HepG2 (cell line): Measurements from ENCODE around the gene SLC9A1. TPM values are rescaled to one million over a fixed set of nuclear protein-coding genes. Genes with fewer than 3 reads are reported as not detected.

Source experiments
- ATAC-seq: fragments of 200-7000 bp; cut with Tn5 transposase; 3 replicates; pipeline ENCODE4 v1.9.1; 2020; ENCODE audit warnings: mild to moderate bottlenecking, moderate library complexity
- BruUV-seq: library from RNA; stranded (reverse); fragments of 400-500 nt; replicated peaks from 2 replicates; lab custom pipeline; 2021; lab: Mats Ljungman, UMichigan
- CTCF ChIA-PET: fragments of 300-600 bp; formaldehyde crosslinking; extraction: SDS; loops from one replicate; lab custom pipeline; 2021; ENCODE audit warnings: low total read pairs, inconsistent platforms, low intra/inter-chr PET ratio; lab: Yijun Ruan, JAX
- POLR2A ChIA-PET: fragments of 350-600 bp; sonication (Branson Sonifier 250); formaldehyde crosslinking; loops from one replicate; lab custom pipeline; 2020; ENCODE audit warnings: antibody characterized with exemption, inconsistent platforms; lab: Yijun Ruan, JAX
- DNase-seq: peaks from one replicate; pipeline ENCODE4 v3.0.0-alpha.2; 2015; ENCODE audit warnings: low spot score
- FAIRE-seq: peaks from 3 replicates; lab custom pipeline; 2011; peaks lifted over from hg19 to GRCh38; lab: Jason Lieb, UNC
- H2AFZ ChIP-seq: one replicate; pipeline ENCODE4 v1.6.1; 2011; ENCODE audit warnings: low read length, inconsistent platforms
- H3K27ac ChIP-seq: fragments of 300-600 bp; 3 replicates; pipeline ENCODE4 v1.8.0; 2011; ENCODE audit warnings: mixed run types, mild to moderate bottlenecking, mixed read lengths, low read length, inconsistent platforms; ENCODE audit not compliant: insufficient read depth; ENCODE audit errors: extremely low read length
- H3K27me3 ChIP-seq, 2 experiments: fragments of 200-600 bp in 1 of 2; 2 replicates in 1 of 2; 3 replicates in 1 of 2; pipeline versions ENCODE4 v1.6.0 to v1.8.0; 2011; ENCODE audit warnings: low read length in 2 of 2, mild to moderate bottlenecking in 2 of 2, moderate library complexity in 2 of 2, inconsistent platforms in 1 of 2; ENCODE audit not compliant: insufficient read depth in 2 of 2, control insufficient read depth in 1 of 2
- H3K36me3 ChIP-seq, 2 experiments: fragments of 200-600 bp in 1 of 2; replicated peaks in 1 of 2; 2 replicates in 1 of 2; 3 replicates in 1 of 2; pipeline versions ENCODE4 v1.5.1 to v1.8.0; 2011; ENCODE audit warnings: low read length in 2 of 2, inconsistent platforms in 1 of 2; ENCODE audit not compliant: insufficient read depth in 2 of 2, control insufficient read depth in 1 of 2
- H3K4me1 ChIP-seq: 2 replicates; pipeline ENCODE4 v1.5.1; 2012; ENCODE audit warnings: low read length, inconsistent platforms; ENCODE audit not compliant: insufficient read depth
- H3K4me2 ChIP-seq: 2 replicates; pipeline ENCODE4 v1.6.0; 2011; ENCODE audit warnings: low read depth, low read length, inconsistent platforms
- H3K4me3 ChIP-seq, 3 experiments: fragments of 200-600 bp in 1 of 3; sonication (generic), shearing (Covaris generic) in 1 of 3; replicated peaks in 1 of 3; 2 replicates each; pipeline ENCODE4 v1.5.1; 2011 to 2016; ENCODE audit warnings: low read length in 3 of 3, inconsistent platforms in 2 of 3, low read depth in 2 of 3, mild to moderate bottlenecking in 2 of 3, control low read depth in 1 of 3, mixed read lengths in 1 of 3; ENCODE audit not compliant: insufficient read depth in 1 of 3
- H3K79me2 ChIP-seq: one replicate; pipeline ENCODE4 v1.6.1; 2011; ENCODE audit warnings: low read length, inconsistent platforms; ENCODE audit not compliant: insufficient read depth
- H3K9ac ChIP-seq: 2 replicates; pipeline ENCODE4 v1.6.0; 2011; ENCODE audit warnings: mild to moderate bottlenecking, low read depth, low read length, inconsistent platforms; ENCODE audit not compliant: insufficient read depth
- H3K9me3 ChIP-seq: 2 replicates; pipeline ENCODE4 v1.5.1; 2012; ENCODE audit warnings: mild to moderate bottlenecking, low read length
- H4K20me1 ChIP-seq: 2 replicates; pipeline ENCODE4 v1.6.0; 2011; ENCODE audit warnings: inconsistent platforms, mild to moderate bottlenecking, low read length, moderate library complexity; ENCODE audit not compliant: insufficient read depth
- ATF1 ChIP-seq: IDR thresholded peaks from 2 replicates; pipeline ENCODE4 v1.6.1; 2016; ENCODE audit warnings: mild to moderate bottlenecking, control low read depth
- ATF7 ChIP-seq, 2 experiments: fragments of 450-650 bp in 1 of 2; sonication (generic) in 1 of 2; formaldehyde crosslinking in 1 of 2; IDR thresholded peaks; 2 replicates each; pipeline versions ENCODE4 v1.4.0 to v1.6.1; 2016 to 2020; ENCODE audit warnings: antibody characterized with exemption in 1 of 2, mild to moderate bottlenecking in 1 of 2, missing genetic modification reagents in 1 of 2
- SRSF9 ChIP-seq: fragments of 200-400 bp; formaldehyde crosslinking; IDR thresholded peaks from 2 replicates; pipeline ENCODE4 v1.6.1; 2018; ENCODE audit warnings: borderline replicate concordance, mild to moderate bottlenecking, low read depth, low read length; ENCODE audit not compliant: insufficient read depth, poor library complexity, severe bottlenecking
- TMF1 ChIP-seq: sonication (generic); formaldehyde crosslinking; IDR thresholded peaks from 2 replicates; pipeline ENCODE4 v1.8.1; 2022; ENCODE audit warnings: low read depth, missing genetic modification reagents
- WGBS: methylation state at CpG from one replicate; pipeline ENCODE4 v1.1.6; 2017; ENCODE audit warnings: low lambda C conversion rate; 5-methylcytosine and 5-hydroxymethylcytosine counted together
- in situ Hi-C: cut with HindIII; loops from 2 replicates; pipeline ENCODE4 v1.10.0; 2017; ENCODE audit warnings: low pct_unique_long_range_greater_than_20kb; ENCODE audit not compliant: extremely low pct_ligation_motif_present
- intact Hi-C: fragments of 100-400 bp; cut with micrococcal nuclease; formaldehyde crosslinking; loops from one replicate; pipeline ENCODE4 v1.10.0; 2022; ENCODE audit not compliant: unreplicated experiment
- polyA plus RNA-seq, 8 experiments: library from polyadenylated mRNA; depleted of rRNA in 3 of 8; stranded (reverse) in 7 of 8; unstranded in 1 of 8; fragments of >200 nt; fragmentation: Illumina TruSeq in 4 of 8; extraction: Trizol in 4 of 8; gene quantifications; 2 replicates each; pipeline versions ENCODE4 v1.2.1 to v1.2.3, GENCODE V29; 2011 to 2016; ENCODE audit warnings: low read depth in 4 of 8, missing spikeins in 1 of 8, mixed read lengths in 1 of 8; ENCODE audit not compliant: insufficient read depth in 1 of 8
- total RNA-seq, 5 experiments: library from RNA; depleted of rRNA; stranded (reverse); fragments of >200 nt; fragmentation: Illumina TruSeq; extraction: Trizol; gene quantifications; 2 replicates each; pipeline ENCODE4 v1.2.3, GENCODE V29; 2016; ENCODE audit warnings: low read depth in 1 of 5
- TF ChIP-seq, protein P1 (sequence below): sonication (generic); formaldehyde crosslinking; IDR thresholded peaks from 2 replicates; pipeline ENCODE4 v1.8.0; 2022; ENCODE audit warnings: mild to moderate bottlenecking, missing genetic modification reagents, moderate library complexity
- TF ChIP-seq, protein P2 (sequence below): sonication (generic); formaldehyde crosslinking; IDR thresholded peaks from 2 replicates; pipeline ENCODE4 v1.4.0; 2020; ENCODE audit warnings: missing genetic modification reagents, mild to moderate bottlenecking, borderline replicate concordance
- TF ChIP-seq, protein P3 (sequence below): sonication (generic); formaldehyde crosslinking; IDR thresholded peaks from 2 replicates; pipeline ENCODE4 v1.8.1; 2023; ENCODE audit warnings: mild to moderate bottlenecking, missing genetic modification reagents

SLC9A1 gene
- total and polyA plus RNA-seq, 2 of the 13 experiments (the other 11 are each of a cell fraction or from before 2014, with no cell fraction given) = 1.4 to 2.9 TPM

DNA sequence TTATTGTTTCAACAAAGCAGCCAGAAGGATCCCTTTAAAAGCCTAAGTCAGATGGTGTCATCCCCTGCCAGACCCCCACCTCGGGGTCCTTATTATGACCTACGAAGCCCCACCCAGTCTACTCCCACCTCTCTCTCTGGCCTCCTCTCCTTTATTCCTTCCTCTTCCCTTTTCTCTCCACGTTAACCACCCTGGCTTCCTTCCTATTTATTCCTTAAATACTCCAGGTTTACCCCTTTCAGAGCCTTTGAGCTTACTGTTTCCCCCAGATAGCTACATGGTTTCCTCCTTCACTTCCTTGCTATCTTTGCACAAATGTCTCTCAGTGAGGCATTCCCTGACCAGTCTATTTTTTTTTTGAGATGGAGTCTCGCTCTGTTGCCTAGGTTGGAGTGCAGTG is 12.0 kb upstream of the SLC9A1 start:
- no peak for ATAC-seq
- no peaks in the 10 kb centered on the region for H3K79me2 ChIP-seq
- no peak for FAIRE-seq
- in situ Hi-C loops = no loop called here
- DNase-seq = no peak
- peaks cover 7% of the 10 kb centered on the region; the same call in 1 of the 2 replicates for H3K4me1 ChIP-seq
- 11% methylated on average over 4 of the region's 4 CpGs for WGBS
- H3K4me3 ChIP-seq = no peak overlapping the region
- no peaks in the 10 kb centered on the region for H3K9me3 ChIP-seq
- BruUV-seq = no TSS peak
- no peak overlapping the region for H3K27ac ChIP-seq
- intact Hi-C loops = no loop called here
- H4K20me1 ChIP-seq = no peaks in the 10 kb centered on the region
- no peak overlapping the region for H2AFZ ChIP-seq
- POLR2A ChIA-PET = no interaction called here
- no peaks in the 10 kb centered on the region for H3K27me3 ChIP-seq
- H3K9ac ChIP-seq = no peak overlapping the region
- CTCF ChIA-PET = no interaction called here
- TF ChIP-seq, protein P1, sequence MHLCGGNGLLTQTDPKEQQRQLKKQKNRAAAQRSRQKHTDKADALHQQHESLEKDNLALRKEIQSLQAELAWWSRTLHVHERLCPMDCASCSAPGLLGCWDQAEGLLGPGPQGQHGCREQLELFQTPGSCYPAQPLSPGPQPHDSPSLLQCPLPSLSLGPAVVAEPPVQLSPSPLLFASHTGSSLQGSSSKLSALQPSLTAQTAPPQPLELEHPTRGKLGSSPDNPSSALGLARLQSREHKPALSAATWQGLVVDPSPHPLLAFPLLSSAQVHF (CRISPR knock-in tag) = no peak
- no peak for TF ChIP-seq SRSF9
- TF ChIP-seq, all 625 proteins: peak for 0
- no peak overlapping the region for H3K4me2 ChIP-seq
- no peaks in the 10 kb centered on the region for H3K36me3 ChIP-seq

DNA sequence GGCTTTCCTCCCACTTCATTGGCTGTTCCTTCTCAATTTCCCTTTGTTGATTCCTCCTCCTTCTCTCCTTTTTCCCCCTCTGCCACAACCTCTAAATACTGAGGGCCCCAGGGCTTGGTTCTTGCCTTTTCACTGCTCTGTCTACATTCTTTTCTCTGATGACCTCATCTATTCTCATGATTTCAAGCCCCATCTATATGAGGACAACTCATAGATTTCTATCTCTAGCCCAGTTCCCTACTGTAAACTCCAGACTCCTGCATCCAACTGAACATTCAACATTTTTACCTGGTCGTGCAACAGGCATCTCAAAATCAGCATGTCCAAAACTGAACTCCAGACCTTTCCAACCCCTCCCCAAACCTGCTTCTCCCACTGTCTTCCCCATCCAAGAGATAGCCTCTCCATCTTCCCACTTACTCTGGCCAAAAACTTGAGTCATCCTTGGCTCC is 11.5 kb upstream of the SLC9A1 start:
- in situ Hi-C loops = no loop called here
- Histone ChIP-seq H3K4me3 (no peak overlapping the region), H3K4me1 (peaks cover 13% of the 10 kb centered on the region; the same call in 1 of the 2 replicates), H3K9ac (no peak overlapping the region), H3K27ac (no peak overlapping the region), H3K9me3 (no peaks in the 10 kb centered on the region), H4K20me1 (no peaks in the 10 kb centered on the region), H3K79me2 (no peaks in the 10 kb centered on the region), H2AFZ (no peak overlapping the region), H3K4me2 (no peak overlapping the region), H3K27me3 (no peaks in the 10 kb centered on the region), H3K36me3 (no peaks in the 10 kb centered on the region)
- no peak for ATAC-seq
- TF ChIP-seq ATF1 (no peak), ATF7 (IDR thresholded peaks at IDR 0.05) (peak; percentile 89), ATF7 (CRISPR knock-in tag; IDR thresholded peaks at IDR 0.05) (no peak), TMF1 (no peak)
- TF ChIP-seq, protein P2, sequence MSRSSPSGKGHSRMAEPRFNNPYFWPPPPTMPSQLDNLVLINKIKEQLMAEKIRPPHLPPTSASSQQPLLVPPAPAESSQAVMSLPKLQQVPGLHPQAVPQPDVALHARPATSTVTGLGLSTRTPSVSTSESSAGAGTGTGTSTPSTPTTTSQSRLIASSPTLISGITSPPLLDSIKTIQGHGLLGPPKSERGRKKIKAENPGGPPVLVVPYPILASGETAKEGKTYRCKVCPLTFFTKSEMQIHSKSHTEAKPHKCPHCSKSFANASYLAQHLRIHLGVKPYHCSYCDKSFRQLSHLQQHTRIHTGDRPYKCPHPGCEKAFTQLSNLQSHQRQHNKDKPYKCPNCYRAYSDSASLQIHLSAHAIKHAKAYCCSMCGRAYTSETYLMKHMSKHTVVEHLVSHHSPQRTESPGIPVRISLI (CRISPR knock-in tag) = no peak
- TF ChIP-seq, protein P3, sequence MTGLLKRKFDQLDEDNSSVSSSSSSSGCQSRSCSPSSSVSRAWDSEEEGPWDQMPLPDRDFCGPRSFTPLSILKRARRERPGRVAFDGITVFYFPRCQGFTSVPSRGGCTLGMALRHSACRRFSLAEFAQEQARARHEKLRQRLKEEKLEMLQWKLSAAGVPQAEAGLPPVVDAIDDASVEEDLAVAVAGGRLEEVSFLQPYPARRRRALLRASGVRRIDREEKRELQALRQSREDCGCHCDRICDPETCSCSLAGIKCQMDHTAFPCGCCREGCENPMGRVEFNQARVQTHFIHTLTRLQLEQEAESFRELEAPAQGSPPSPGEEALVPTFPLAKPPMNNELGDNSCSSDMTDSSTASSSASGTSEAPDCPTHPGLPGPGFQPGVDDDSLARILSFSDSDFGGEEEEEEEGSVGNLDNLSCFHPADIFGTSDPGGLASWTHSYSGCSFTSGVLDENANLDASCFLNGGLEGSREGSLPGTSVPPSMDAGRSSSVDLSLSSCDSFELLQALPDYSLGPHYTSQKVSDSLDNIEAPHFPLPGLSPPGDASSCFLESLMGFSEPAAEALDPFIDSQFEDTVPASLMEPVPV (CRISPR knock-in tag) = no peak
- 0% methylated on average over 1 of the region's 1 CpG for WGBS
- DNase-seq = no peak
- FAIRE-seq = no peak
- BruUV-seq = no TSS peak
- intact Hi-C loops = no loop called here
- ChIA-PET CTCF (no interaction called here), POLR2A (no interaction called here)
